Measurements from ENCODE around the gene PRR5. TPM values are rescaled to one million over a fixed set of nuclear protein-coding genes. Genes with fewer than 3 reads are reported as not detected.
"Not testable (repeated sequence)": the region's sequence is repeated elsewhere in the genome, so short reads cannot be mapped to it uniquely, and the experiment has no call there.

The PRR5 gene
- 24.0 and 45.5 TPM in 2 replicates for total RNA-seq (2014; rRNA removed; shearing (Covaris generic); ENCODE audit: low replicate concordance)

DNA sequence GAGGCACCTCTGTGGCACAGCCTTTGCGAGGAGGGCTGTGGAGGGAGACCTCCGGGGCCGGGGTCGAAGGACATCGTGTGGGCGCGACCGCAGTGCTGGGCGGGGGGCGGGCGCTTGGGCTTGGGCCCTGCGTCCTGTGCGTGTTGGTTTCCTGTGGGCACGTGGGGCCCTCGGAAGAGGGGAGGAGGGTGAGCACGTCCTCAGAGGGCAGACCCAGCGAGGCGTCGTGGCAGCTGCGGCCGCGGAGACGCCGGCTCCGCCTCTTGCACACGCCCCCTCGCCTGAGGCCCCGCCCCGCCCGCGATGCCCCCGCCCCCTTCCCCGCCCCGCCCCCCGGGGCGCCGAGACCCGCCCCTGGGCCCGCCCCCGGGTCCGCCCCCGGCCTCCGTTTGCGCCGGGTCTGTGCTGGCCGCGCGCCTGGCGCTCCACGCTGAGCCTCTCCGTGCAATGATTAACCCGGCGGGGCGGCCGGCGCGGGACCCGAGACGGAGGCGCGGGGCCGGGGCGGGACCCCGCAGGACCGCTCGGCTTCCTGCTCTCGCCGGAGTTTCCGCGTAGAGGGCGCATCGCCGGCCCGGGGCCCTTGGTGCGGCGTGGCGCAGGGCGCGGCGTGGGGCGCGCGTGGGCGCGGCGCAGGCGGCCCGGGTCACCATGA is at the start of gene PRR5:
TSS of gene PRR5 (plus strand) at position 381 of the 655 bp plus-strand sequence. CDS start at position 652, 271 bp downstream.
- peaks cover 3% of the 10 kb centered on the region; the same call in 1 of the 2 replicates for H3K36me3 ChIP-seq
- no peaks in the 10 kb centered on the region for H3K27me3 ChIP-seq
- peak within 1 kb of the TSS; percentile 63 for H3K4me3 ChIP-seq
- DNase-seq: peak; percentile 91
- no peaks in the 10 kb centered on the region for H3K9me3 ChIP-seq

GRCh38 chr22:44652866-44653265 is 49.1 kb upstream of the PRR5 start:
- H3K9me3 ChIP-seq, DNase-seq, H3K36me3 ChIP-seq, H3K27me3 ChIP-seq, H3K4me3 ChIP-seq: not testable (repeated sequence)

DNA sequence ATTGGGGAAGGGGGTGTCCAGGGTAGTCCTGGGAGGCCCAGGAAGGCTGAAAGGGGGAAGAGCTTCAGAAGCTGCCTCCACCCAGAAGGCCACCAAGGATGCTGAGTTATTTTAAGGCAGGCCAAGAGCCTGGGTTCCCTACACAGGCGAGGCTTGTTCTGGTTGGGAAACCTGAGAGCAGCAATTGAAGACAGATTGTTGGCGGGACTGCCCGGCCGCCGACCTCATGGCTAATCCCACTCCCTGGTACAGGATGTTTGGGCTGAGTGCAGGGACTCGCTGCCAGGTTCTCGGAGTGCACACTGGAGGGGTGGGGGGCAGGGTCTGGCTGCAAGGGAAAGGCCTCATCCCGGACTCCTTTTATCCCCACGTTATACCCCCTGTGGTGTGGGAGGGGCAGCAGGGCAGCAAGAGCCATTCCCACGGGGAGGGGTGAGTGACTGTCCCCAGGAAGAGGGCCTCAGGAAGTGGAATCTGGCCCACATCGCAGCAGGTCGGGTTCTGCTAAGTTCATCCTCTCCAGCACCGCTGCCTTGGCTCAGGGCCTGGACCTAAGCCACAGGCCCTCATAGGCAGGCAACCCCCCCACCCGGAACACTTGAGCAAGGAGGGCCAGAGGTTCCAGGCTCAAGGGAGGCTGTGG is 43.6 kb upstream of the PRR5 start:
- peak; percentile 85 for DNase-seq
- H3K4me3 ChIP-seq: no peak overlapping the region
- H3K36me3 ChIP-seq: no peaks in the 10 kb centered on the region
- no peaks in the 10 kb centered on the region; the same call in 1 of the 2 replicates for H3K9me3 ChIP-seq
- no peaks in the 10 kb centered on the region for H3K27me3 ChIP-seq

DNA sequence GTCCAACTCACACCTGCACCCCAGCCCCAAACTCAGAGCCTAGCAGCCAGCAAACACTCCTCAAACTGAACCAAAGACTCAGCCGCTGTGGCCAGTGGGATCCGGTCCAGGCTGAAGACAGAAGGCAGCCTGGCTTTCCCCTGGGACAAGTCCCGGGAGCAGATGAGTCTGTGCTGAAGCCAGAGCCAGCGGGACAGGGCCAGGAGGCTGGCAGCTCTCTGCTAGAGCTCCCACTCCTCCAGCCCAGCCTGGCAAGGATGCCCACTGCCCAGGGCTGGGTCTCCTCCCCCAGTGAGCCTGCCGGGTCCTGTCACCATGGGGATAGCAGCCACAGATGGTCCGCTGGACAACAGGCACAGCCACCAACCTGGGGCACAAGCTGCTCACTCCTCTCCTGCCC is 42.9 kb upstream of the PRR5 start:
- no peaks in the 10 kb centered on the region for H3K27me3 ChIP-seq
- no peak overlapping the region for H3K4me3 ChIP-seq
- no peaks in the 10 kb centered on the region for H3K9me3 ChIP-seq
- no peaks in the 10 kb centered on the region for H3K36me3 ChIP-seq
- peak; percentile 44 for DNase-seq

GRCh38 chr22:44660051-44660830 is 41.8 kb upstream of the PRR5 start:
- Histone ChIP-seq H3K9me3 (no peaks in the 10 kb centered on the region), H3K36me3 (no peaks in the 10 kb centered on the region), H3K4me3 (no peak overlapping the region), H3K27me3 (no peaks in the 10 kb centered on the region)
- DNase-seq: no peak

DNA sequence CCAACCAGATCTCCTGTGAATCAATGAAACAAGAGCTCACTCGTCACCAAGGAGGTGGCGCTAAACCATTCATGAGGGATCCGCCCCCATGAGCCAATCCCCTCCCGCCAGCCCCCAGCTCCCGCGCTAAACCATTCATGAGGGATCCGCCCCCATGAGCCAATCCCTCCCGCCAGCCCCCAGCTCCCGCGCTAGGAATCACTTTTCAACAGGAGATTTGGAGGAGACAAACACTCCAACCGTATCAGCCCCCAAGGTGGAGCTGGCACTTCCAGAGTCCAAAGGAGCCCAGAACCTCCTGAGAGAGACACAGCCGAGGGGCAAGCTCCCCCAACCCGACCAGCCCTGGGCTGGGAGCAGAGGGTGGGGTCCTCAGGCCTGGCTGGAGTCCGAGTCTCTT is 40.9 kb upstream of the PRR5 start:
- H3K36me3 ChIP-seq: no peaks in the 10 kb centered on the region
- H3K9me3 ChIP-seq: no peaks in the 10 kb centered on the region
- no peak overlapping the region for H3K4me3 ChIP-seq
- DNase-seq: no peak
- no peaks in the 10 kb centered on the region for H3K27me3 ChIP-seq

DNA sequence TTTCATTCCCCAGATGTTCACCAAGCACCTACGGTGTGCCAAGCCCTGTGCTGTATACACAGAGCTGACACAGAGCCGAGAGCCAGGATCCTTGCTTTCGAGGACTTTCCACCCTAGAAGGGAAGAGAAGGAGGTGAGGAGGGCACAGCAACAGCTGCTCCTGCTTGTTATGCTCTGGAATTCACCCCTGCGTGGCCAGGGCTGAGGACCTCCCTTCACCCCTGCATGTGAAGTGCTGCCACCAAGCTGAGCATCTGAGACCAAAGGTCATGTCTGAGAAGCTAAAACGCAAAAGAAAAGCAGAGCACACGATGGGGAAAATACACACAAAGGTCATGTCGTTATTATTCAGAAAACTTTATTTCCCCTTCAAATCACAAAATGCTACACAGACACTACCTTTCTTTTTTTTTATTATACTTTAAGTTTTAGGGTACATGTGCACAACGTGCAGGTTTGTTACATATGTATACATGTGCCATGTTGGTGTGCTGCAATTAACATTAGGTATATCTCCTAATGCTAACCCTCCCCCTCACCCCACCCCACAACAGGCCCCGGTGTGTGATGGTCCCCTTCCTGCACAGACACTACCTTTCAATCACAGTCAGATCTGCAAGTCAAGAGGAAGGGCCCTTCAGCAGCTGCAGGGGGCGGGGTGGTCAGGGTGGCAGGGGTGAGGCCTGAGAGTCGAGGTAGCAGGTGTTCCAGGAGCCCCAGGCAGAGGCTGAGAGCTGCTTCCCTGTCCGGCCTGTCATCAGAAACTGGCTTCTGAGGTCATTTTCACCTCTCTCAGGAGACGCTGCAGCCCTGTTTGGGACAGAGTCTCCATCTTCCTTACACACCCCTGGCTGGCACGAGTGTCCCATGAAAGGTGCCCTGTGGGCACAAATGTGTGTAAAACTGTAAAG is 40.1 kb upstream of the PRR5 start:
- H3K36me3 ChIP-seq: no peaks in the 10 kb centered on the region
- H3K9me3 ChIP-seq: no peaks in the 10 kb centered on the region
- H3K27me3 ChIP-seq: no peaks in the 10 kb centered on the region
- no peak for DNase-seq
- H3K4me3 ChIP-seq: no peak overlapping the region

GRCh38 chr22:44663256-44663999 is 38.6 kb upstream of the PRR5 start:
- H3K9me3 ChIP-seq: no peaks in the 10 kb centered on the region
- no peak for DNase-seq
- no peak overlapping the region for H3K4me3 ChIP-seq

GRCh38 chr22:44664149-44664548 is 37.9 kb upstream of the PRR5 start:
- H3K9me3 ChIP-seq: no peaks in the 10 kb centered on the region
- no peak overlapping the region for H3K4me3 ChIP-seq
- H3K27me3 ChIP-seq: no peaks in the 10 kb centered on the region
- no peak for DNase-seq
- no peaks in the 10 kb centered on the region for H3K36me3 ChIP-seq

More at GRCh38 chr22:44663256-44663999, 38.6 kb upstream of the PRR5 start:
- H3K27me3 ChIP-seq: no peaks in the 10 kb centered on the region
- no peaks in the 10 kb centered on the region for H3K36me3 ChIP-seq

DNA sequence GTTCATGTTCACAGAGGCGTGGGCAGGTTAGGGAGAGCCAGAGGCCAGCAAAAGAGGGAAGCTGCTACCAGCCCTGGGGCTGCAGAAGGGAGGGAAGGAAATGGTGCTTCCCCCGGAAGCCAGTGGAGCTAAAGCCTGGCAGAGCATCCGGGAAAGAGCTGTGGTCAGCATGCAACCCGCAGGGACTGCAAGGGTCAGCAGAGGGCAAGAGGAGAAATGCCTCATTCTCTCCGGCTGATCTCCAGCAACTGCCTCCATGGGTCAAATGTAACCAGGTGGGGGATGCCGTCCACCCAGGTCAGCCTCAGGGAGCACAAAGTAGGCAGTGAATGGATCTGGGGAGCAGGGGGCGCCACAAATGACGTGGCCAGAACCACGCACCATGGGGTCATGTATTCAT is 36.9 kb upstream of the PRR5 start:
- H3K9me3 ChIP-seq: no peaks in the 10 kb centered on the region
- no peaks in the 10 kb centered on the region for H3K36me3 ChIP-seq
- DNase-seq: no peak
- H3K27me3 ChIP-seq: no peaks in the 10 kb centered on the region
- H3K4me3 ChIP-seq: no peak overlapping the region

- DNase-seq: no peak
- Histone ChIP-seq H3K4me3 (no peak overlapping the region), H3K9me3 (no peaks in the 10 kb centered on the region), H3K27me3 (no peaks in the 10 kb centered on the region), H3K36me3 (no peaks in the 10 kb centered on the region)
These were observed 35.8 kb upstream of the PRR5 start for GRCh38 chr22:44666207-44666585.

DNA sequence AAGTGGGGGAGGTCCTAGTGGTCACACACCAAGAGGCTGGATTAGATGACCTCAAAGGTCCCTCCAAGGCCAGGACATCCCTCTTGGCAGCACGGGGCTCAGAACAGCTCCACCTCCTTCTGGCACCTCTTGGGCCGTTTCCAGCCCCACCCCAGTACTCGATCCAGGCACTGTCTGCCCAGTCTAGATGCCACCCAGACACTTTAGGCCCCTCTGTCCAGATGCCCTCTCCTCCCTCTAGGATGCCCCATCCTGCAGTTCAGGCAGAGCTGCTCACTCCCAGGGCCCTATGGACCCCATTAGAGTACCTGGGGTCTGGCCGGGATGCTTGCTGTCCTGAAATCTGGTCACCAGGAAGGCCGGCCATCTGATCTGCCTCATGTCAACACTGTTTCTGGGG is 34.7 kb upstream of the PRR5 start:
- Histone ChIP-seq H3K36me3 (no peaks in the 10 kb centered on the region), H3K9me3 (no peaks in the 10 kb centered on the region), H3K4me3 (no peak overlapping the region), H3K27me3 (no peaks in the 10 kb centered on the region)
- no peak for DNase-seq

DNA sequence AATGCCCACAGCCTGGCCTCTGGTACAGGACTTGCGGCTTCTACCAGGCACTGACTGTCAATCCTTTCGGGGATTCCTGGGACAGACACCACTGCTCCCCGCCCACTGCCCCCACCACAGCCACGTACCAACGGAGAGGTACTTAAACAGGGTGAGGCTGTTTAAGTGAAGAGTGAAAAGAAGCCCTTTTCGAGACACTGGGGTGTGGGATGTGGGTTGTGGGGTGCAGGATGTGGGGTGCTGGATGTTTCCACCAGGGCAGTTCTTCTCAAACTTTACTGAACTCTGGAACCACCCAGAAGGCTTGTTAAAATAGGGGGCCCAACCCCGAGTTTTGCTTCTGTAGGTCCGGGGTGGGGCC is 34.2 kb upstream of the PRR5 start:
- H3K27me3 ChIP-seq: no peaks in the 10 kb centered on the region
- no peak overlapping the region for H3K4me3 ChIP-seq
- no peak for DNase-seq
- no peaks in the 10 kb centered on the region for H3K36me3 ChIP-seq
- no peaks in the 10 kb centered on the region for H3K9me3 ChIP-seq

GRCh38 chr22:44668190-44668885 is 33.7 kb upstream of the PRR5 start:
- Histone ChIP-seq H3K4me3 (no peak overlapping the region), H3K9me3 (no peaks in the 10 kb centered on the region), H3K36me3 (no peaks in the 10 kb centered on the region), H3K27me3 (no peaks in the 10 kb centered on the region)
- DNase-seq: no peak

DNA sequence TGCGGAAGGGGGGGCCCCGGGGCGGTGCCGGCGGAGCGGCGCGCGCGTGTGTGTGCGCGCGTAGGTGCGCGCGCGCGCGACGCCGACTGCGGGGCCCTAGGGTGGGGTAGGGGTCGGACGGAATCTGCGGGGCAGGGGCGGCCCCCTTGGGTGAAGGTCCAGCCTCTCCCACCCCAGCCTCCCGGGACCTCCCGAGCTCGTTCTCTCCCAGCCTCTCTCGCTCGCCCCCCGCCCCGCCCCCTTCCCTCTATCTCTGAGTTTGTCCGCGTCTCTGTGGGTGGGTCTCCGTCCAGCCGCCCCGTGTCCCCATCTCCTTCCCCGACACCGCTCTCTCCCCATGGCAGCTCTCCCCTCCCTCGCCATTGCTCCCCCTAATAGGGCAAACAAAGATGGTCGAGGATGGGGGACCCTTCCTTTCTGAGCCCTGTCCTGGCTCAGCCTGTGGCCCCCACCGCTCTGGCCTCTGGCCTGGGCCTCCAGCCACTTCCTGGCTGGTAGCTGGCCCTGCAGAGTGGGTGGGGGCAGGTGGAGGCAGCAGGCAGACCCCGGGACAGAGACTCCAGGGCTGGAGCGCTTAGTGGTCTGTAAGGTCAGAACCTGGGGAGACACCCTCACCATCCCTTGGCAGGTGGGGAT is 33.0 kb upstream of the PRR5 start:
- Histone ChIP-seq H3K9me3 (no peaks in the 10 kb centered on the region), H3K36me3 (no peaks in the 10 kb centered on the region), H3K4me3 (peak overlapping the region; percentile 36), H3K27me3 (no peaks in the 10 kb centered on the region)
- DNase-seq: no peak

All from MG63 (cell line).